Measurements from ENCODE around the gene SYT2. TPM values are rescaled to one million over a fixed set of nuclear protein-coding genes. Genes with fewer than 3 reads are reported as not detected.

SYT2 gene
- total and polyA plus RNA-seq, 9 of the 15 experiments (the other 6 are each of a cell fraction or from before 2014, with no cell fraction given), result not detected

- TF ChIP-seq REST (IDR thresholded peaks at IDR 0.05; ENCODE audit: borderline replicate concordance) (no peak), REST (CRISPR knock-in tag; IDR thresholded peaks at IDR 0.05; ENCODE audit: low read depth) (no peak), ZNF384 (IDR thresholded peaks at IDR 0.05; ENCODE audit: low read depth, low read length) (peak; percentile 87; the same call in 1 of the 2 replicates), ZBTB34 (CRISPR knock-in tag; IDR thresholded peaks at IDR 0.05) (peak; percentile 50; the same call in 1 of the 2 replicates), JUNB (CRISPR knock-in tag; conservative IDR thresholded peaks at IDR 0.05) (no peak), STAT5A (IDR thresholded peaks at IDR 0.05; ENCODE audit: borderline replicate concordance, low read length) (peak; percentile 75), PRDM10 (IDR thresholded peaks at IDR 0.05; ENCODE audit: partially characterized antibody) (peak; percentile 56), HOXB6 (CRISPR knock-in tag; IDR thresholded peaks at IDR 0.05; ENCODE audit: borderline replicate concordance) (no peak), HDAC1 (IDR thresholded peaks at IDR 0.05) (peak in 1 of 2 experiments; percentile 63; a peak in 2 of 4 replicates), FOS (IDR thresholded peaks at IDR 0.05; ENCODE audit: extremely low read depth, insufficient read length) (no peak), ZNF224 (CRISPR knock-in tag; IDR thresholded peaks at IDR 0.05) (no peak), HMBOX1 (IDR thresholded peaks at IDR 0.05) (no peak), RCOR1 (IDR thresholded peaks at IDR 0.05; ENCODE audit: borderline replicate concordance in 1 of 2, low read depth in 2 of 2, low read length in 2 of 2) (peak; percentile 41 to 70; a peak in 3 of 4 replicates), NFIX (CRISPR knock-in tag; IDR thresholded peaks at IDR 0.05; ENCODE audit: low read depth) (no peak)
Observed at GRCh38 chr1:202577381-202577780, 132.9 kb downstream of the SYT2 start (continued).
